Measurements from ENCODE around the gene CLBA1. TPM values are rescaled to one million over a fixed set of nuclear protein-coding genes. Genes with fewer than 3 reads are reported as not detected.

CLBA1 gene
- total and polyA plus RNA-seq, 2 experiments from 2014 or later = 1.6 to 1.8 TPM

DNA sequence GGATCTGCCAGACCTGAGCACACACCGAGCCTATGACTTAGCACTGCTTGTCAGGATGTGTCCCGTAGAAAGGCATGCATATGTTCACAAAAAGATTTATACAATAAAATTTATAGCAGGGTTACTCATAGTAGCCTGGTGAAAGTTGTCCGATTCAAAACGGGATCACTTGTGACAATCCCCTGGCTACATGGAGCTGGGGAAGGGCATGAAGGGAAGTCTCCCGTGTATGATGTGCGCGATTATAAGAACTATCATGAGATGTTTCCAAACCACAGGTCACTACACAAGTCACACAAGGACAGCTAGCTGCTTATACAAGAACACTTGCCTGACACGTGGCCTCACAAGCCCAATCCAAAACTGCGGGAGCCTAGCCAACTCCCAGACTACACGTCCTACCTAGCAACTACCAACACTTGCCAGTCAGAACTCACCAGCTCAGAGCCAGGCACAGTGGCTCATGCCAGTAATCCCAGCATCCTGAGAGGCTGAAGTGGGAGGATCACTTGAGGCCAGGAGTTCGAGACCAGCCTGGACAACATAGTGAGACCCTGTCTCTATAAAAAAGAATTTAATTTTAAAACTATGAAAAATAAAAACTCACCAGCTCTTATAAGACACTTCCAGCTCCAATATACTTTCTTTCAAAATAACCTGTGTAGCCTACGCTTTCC, 42.8 kb downstream of the CLBA1 start (continued):
- TF ChIP-seq, protein P1, sequence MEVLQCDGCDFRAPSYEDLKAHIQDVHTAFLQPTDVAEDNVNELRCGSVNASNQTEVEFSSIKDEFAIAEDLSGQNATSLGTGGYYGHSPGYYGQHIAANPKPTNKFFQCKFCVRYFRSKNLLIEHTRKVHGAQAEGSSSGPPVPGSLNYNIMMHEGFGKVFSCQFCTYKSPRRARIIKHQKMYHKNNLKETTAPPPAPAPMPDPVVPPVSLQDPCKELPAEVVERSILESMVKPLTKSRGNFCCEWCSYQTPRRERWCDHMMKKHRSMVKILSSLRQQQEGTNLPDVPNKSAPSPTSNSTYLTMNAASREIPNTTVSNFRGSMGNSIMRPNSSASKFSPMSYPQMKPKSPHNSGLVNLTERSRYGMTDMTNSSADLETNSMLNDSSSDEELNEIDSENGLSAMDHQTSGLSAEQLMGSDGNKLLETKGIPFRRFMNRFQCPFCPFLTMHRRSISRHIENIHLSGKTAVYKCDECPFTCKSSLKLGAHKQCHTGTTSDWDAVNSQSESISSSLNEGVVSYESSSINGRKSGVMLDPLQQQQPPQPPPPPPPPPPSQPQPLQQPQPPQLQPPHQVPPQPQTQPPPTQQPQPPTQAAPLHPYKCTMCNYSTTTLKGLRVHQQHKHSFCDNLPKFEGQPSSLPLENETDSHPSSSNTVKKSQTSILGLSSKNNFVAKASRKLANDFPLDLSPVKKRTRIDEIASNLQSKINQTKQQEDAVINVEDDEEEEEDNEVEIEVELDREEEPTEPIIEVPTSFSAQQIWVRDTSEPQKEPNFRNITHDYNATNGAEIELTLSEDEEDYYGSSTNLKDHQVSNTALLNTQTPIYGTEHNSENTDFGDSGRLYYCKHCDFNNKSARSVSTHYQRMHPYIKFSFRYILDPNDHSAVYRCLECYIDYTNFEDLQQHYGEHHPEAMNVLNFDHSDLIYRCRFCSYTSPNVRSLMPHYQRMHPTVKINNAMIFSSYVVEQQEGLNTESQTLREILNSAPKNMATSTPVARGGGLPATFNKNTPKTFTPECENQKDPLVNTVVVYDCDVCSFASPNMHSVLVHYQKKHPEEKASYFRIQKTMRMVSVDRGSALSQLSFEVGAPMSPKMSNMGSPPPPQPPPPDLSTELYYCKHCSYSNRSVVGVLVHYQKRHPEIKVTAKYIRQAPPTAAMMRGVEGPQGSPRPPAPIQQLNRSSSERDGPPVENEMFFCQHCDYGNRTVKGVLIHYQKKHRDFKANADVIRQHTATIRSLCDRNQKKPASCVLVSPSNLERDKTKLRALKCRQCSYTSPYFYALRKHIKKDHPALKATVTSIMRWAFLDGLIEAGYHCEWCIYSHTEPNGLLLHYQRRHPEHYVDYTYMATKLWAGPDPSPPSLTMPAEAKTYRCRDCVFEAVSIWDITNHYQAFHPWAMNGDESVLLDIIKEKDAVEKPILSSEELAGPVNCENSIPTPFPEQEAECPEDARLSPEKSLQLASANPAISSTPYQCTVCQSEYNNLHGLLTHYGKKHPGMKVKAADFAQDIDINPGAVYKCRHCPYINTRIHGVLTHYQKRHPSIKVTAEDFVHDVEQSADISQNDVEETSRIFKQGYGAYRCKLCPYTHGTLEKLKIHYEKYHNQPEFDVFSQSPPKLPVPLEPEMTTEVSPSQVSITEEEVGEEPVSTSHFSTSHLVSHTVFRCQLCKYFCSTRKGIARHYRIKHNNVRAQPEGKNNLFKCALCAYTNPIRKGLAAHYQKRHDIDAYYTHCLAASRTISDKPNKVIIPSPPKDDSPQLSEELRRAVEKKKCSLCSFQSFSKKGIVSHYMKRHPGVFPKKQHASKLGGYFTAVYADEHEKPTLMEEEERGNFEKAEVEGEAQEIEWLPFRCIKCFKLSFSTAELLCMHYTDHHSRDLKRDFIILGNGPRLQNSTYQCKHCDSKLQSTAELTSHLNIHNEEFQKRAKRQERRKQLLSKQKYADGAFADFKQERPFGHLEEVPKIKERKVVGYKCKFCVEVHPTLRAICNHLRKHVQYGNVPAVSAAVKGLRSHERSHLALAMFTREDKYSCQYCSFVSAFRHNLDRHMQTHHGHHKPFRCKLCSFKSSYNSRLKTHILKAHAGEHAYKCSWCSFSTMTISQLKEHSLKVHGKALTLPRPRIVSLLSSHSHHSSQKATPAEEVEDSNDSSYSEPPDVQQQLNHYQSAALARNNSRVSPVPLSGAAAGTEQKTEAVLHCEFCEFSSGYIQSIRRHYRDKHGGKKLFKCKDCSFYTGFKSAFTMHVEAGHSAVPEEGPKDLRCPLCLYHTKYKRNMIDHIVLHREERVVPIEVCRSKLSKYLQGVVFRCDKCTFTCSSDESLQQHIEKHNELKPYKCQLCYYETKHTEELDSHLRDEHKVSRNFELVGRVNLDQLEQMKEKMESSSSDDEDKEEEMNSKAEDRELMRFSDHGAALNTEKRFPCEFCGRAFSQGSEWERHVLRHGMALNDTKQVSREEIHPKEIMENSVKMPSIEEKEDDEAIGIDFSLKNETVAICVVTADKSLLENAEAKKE (CRISPR knock-in tag; IDR thresholded peaks at IDR 0.05) = no peak
- no peak for TF ChIP-seq STAT1 (IDR thresholded peaks at IDR 0.05; ENCODE audit: unreplicated experiment)
- TF ChIP-seq ZNF331 (CRISPR knock-in tag; IDR thresholded peaks at IDR 0.05; ENCODE audit: low read depth) = no peak

DNA sequence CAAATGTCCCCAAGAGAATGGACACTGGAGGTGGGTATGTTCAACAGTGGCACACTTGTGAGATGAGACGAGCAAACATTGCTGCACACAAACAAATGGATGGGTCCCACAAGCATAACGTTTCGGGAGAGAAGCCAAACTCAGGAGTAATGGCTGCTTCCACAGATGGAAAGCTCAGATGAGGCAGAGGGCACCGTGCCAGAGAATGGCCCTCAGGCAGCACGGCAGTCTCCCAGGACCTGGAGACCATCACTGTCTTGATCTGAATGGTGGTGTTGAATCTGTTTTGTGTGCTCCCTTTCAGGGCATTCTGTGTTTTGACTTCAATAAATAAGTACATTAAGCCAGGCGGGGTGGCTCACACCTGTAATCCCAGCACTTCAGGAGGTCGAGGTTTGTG, 43.8 kb downstream of the CLBA1 start:
- Mint-ChIP-seq H3K36me3 (ENCODE audit: low read depth) (no peaks in the 10 kb centered on the region), H3K4me3 (no peak overlapping the region), H3K27me3 (ENCODE audit: insufficient read depth, low read depth, poor library complexity) (peaks cover 29% of the 10 kb centered on the region), H3K27ac (no peak overlapping the region), H3K4me1 (peaks cover 10% of the 10 kb centered on the region), H3K9me3 (no peaks in the 10 kb centered on the region)
- Histone ChIP-seq H3K27me3 (ENCODE audit: insufficient read depth) (peaks cover 38% of the 10 kb centered on the region), H3K4me2 (no peak overlapping the region), H3F3A (replicated peaks; ENCODE audit: low read depth) (peaks cover 9% of the 10 kb centered on the region; the same call in 1 of the 2 replicates), H3K9me2 (ENCODE audit: insufficient read depth) (no peaks in the 10 kb centered on the region), H3K4me1 (ENCODE audit: insufficient read depth) (peaks cover 9% of the 10 kb centered on the region), H3K4me3 (no peak overlapping the region), H3K79me2 (replicated peaks; ENCODE audit: insufficient read depth) (no peaks in the 10 kb centered on the region), H3K27ac (ENCODE audit: low read depth) (no peak overlapping the region), H2AFZ (no peak overlapping the region), H4K20me1 (replicated peaks; ENCODE audit: insufficient read depth) (no peaks in the 10 kb centered on the region), H3K36me3 (ENCODE audit: insufficient read depth) (no peaks in the 10 kb centered on the region)
- DNase-seq (ENCODE audit: low spot score) (no peak), ATAC-seq (no peak)
- no peak for TF ChIP-seq JUNB (IDR thresholded peaks at IDR 0.05; ENCODE audit: unreplicated experiment)
- TF ChIP-seq POLR2AphosphoS5 (IDR thresholded peaks at IDR 0.05; ENCODE audit: low read depth) = no peak
- TF ChIP-seq, protein P2, sequence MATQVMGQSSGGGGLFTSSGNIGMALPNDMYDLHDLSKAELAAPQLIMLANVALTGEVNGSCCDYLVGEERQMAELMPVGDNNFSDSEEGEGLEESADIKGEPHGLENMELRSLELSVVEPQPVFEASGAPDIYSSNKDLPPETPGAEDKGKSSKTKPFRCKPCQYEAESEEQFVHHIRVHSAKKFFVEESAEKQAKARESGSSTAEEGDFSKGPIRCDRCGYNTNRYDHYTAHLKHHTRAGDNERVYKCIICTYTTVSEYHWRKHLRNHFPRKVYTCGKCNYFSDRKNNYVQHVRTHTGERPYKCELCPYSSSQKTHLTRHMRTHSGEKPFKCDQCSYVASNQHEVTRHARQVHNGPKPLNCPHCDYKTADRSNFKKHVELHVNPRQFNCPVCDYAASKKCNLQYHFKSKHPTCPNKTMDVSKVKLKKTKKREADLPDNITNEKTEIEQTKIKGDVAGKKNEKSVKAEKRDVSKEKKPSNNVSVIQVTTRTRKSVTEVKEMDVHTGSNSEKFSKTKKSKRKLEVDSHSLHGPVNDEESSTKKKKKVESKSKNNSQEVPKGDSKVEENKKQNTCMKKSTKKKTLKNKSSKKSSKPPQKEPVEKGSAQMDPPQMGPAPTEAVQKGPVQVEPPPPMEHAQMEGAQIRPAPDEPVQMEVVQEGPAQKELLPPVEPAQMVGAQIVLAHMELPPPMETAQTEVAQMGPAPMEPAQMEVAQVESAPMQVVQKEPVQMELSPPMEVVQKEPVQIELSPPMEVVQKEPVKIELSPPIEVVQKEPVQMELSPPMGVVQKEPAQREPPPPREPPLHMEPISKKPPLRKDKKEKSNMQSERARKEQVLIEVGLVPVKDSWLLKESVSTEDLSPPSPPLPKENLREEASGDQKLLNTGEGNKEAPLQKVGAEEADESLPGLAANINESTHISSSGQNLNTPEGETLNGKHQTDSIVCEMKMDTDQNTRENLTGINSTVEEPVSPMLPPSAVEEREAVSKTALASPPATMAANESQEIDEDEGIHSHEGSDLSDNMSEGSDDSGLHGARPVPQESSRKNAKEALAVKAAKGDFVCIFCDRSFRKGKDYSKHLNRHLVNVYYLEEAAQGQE (IDR thresholded peaks at IDR 0.05; ENCODE audit: unreplicated experiment) = no peak
- TF ChIP-seq, protein P3, sequence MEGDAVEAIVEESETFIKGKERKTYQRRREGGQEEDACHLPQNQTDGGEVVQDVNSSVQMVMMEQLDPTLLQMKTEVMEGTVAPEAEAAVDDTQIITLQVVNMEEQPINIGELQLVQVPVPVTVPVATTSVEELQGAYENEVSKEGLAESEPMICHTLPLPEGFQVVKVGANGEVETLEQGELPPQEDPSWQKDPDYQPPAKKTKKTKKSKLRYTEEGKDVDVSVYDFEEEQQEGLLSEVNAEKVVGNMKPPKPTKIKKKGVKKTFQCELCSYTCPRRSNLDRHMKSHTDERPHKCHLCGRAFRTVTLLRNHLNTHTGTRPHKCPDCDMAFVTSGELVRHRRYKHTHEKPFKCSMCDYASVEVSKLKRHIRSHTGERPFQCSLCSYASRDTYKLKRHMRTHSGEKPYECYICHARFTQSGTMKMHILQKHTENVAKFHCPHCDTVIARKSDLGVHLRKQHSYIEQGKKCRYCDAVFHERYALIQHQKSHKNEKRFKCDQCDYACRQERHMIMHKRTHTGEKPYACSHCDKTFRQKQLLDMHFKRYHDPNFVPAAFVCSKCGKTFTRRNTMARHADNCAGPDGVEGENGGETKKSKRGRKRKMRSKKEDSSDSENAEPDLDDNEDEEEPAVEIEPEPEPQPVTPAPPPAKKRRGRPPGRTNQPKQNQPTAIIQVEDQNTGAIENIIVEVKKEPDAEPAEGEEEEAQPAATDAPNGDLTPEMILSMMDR (conservative IDR thresholded peaks at IDR 0.05; ENCODE audit: low read depth in 2 of 2) = no peak
- no peak for TF ChIP-seq ZNF331 (CRISPR knock-in tag; IDR thresholded peaks at IDR 0.05; ENCODE audit: low read depth)
- TF ChIP-seq EZH2 (IDR thresholded peaks at IDR 0.05; ENCODE audit: low read depth, unreplicated experiment) = no peak
- TF ChIP-seq ZNF114 (CRISPR knock-in tag; IDR thresholded peaks at IDR 0.05) = no peak
- no peak for TF ChIP-seq NANOG (IDR thresholded peaks at IDR 0.05; ENCODE audit: borderline replicate concordance)

All from GM23338 (cell line).